HG02678 (cell line): Measurements from ENCODE around the gene ADAMTS17.

ENCODE experiments used
- ATAC-seq: cut with Tn5 transposase; IDR thresholded peaks from one replicate; pipeline ENCODE4 v1.9.1; 2021; ENCODE audit warnings: mild to moderate bottlenecking, moderate library complexity; ENCODE audit not compliant: unreplicated experiment

ADAMTS17 gene

GRCh38 chr15:100037901-100038300 is 303.9 kb downstream of the ADAMTS17 start:
- ATAC-seq = no peak

GRCh38 chr15:100036015-100036414 is 305.8 kb downstream of the ADAMTS17 start:
- no peak for ATAC-seq

- ATAC-seq = no peak
Measured at GRCh38 chr15:100034191-100034590, 307.6 kb downstream of the ADAMTS17 start.

GRCh38 chr15:100033140-100033857 is 308.5 kb downstream of the ADAMTS17 start:
- ATAC-seq = no peak

GRCh38 chr15:100032358-100033085 is 309.3 kb downstream of the ADAMTS17 start:
- ATAC-seq = no peak

- no peak for ATAC-seq
Measured at GRCh38 chr15:100031665-100032357, 310.0 kb downstream of the ADAMTS17 start.

GRCh38 chr15:100030586-100031229 is 311.1 kb downstream of the ADAMTS17 start:
- no peak for ATAC-seq

GRCh38 chr15:100029868-100030479 is 311.8 kb downstream of the ADAMTS17 start:
- no peak for ATAC-seq

- no peak for ATAC-seq
Measured at GRCh38 chr15:100029045-100029444, 312.7 kb downstream of the ADAMTS17 start.

- ATAC-seq = no peak
Measured at GRCh38 chr15:100026041-100026440, 315.7 kb downstream of the ADAMTS17 start.

- ATAC-seq = no peak
Measured at GRCh38 chr15:100022806-100023205, 319.0 kb downstream of the ADAMTS17 start.

- ATAC-seq = no peak
Measured at GRCh38 chr15:100022391-100022790, 319.4 kb downstream of the ADAMTS17 start.

GRCh38 chr15:100021653-100022052 is 320.1 kb downstream of the ADAMTS17 start:
- no peak for ATAC-seq

- no peak for ATAC-seq
Measured at GRCh38 chr15:100020614-100021013, 321.2 kb downstream of the ADAMTS17 start.

GRCh38 chr15:100020189-100020588 is 321.6 kb downstream of the ADAMTS17 start:
- ATAC-seq = no peak

- no peak for ATAC-seq
Measured at GRCh38 chr15:100019601-100020000, 322.2 kb downstream of the ADAMTS17 start.

- ATAC-seq = no peak
Measured at GRCh38 chr15:100018191-100018590, 323.6 kb downstream of the ADAMTS17 start.

- ATAC-seq = no peak
Measured at GRCh38 chr15:100017140-100017539, 324.6 kb downstream of the ADAMTS17 start.

GRCh38 chr15:100016632-100017031 is 325.1 kb downstream of the ADAMTS17 start:
- no peak for ATAC-seq

GRCh38 chr15:100011235-100011634 is 330.5 kb downstream of the ADAMTS17 start:
- no peak for ATAC-seq

- no peak for ATAC-seq
Measured at GRCh38 chr15:100009372-100009771, 332.4 kb downstream of the ADAMTS17 start.
